RPMI7951 (cell line): Measurements from ENCODE around the gene AP2B1. TPM values are rescaled to one million over a fixed set of nuclear protein-coding genes. Genes with fewer than 3 reads are reported as not detected.
A peak's percentile ranks its signal among the peaks of the same experiment; 100 is the strongest.

Experiments used
- DNase-seq: peaks from one replicate; pipeline ENCODE4 v3.0.0-alpha.2; 2012; ENCODE audit warnings: low read depth
- total RNA-seq: library from RNA; depleted of rRNA; stranded (reverse); fragments of >200 nt; shearing (Covaris generic); gene quantifications from 2 replicates; pipeline ENCODE4 v1.2.3, GENCODE V29; 2014

AP2B1 gene
- total RNA-seq, 1 experiment from 2014 or later = 64.0 TPM

GRCh38 chr17:35627417-35627816, 40.3 kb downstream of the AP2B1 start:
- DNase-seq = no peak

GRCh38 chr17:35630530-35631148, 43.5 kb downstream of the AP2B1 start:
- DNase-seq = peak; percentile 57

- no peak for DNase-seq
Measured at GRCh38 chr17:35641032-35641431, 53.9 kb downstream of the AP2B1 start.

GRCh38 chr17:35645923-35646322, 58.8 kb downstream of the AP2B1 start:
- DNase-seq = no peak

- DNase-seq = no peak
Measured at GRCh38 chr17:35651467-35651866, 64.3 kb downstream of the AP2B1 start.

- DNase-seq = no peak
Measured at GRCh38 chr17:35653619-35654361, 66.7 kb downstream of the AP2B1 start.

- no peak for DNase-seq
Measured at GRCh38 chr17:35655303-35655702, 68.2 kb downstream of the AP2B1 start.

- no peak for DNase-seq
Measured at GRCh38 chr17:35660902-35661301, 73.8 kb downstream of the AP2B1 start.

GRCh38 chr17:35664685-35665084, 77.6 kb downstream of the AP2B1 start:
- DNase-seq = no peak

- DNase-seq = no peak
Measured at GRCh38 chr17:35665662-35666061, 78.5 kb downstream of the AP2B1 start.

GRCh38 chr17:35666070-35666469, 78.9 kb downstream of the AP2B1 start:
- no peak for DNase-seq

- no peak for DNase-seq
Measured at GRCh38 chr17:35666967-35667532, 79.9 kb downstream of the AP2B1 start.

- DNase-seq = no peak
Measured at GRCh38 chr17:35668802-35669201, 81.7 kb downstream of the AP2B1 start.

GRCh38 chr17:35674552-35674951, 87.4 kb downstream of the AP2B1 start:
- DNase-seq = no peak

GRCh38 chr17:35676441-35676840, 89.3 kb downstream of the AP2B1 start:
- DNase-seq = no peak

- DNase-seq = no peak
Measured at GRCh38 chr17:35679007-35679682, 92.0 kb downstream of the AP2B1 start.

- no peak for DNase-seq
Measured at GRCh38 chr17:35683591-35683990, 96.5 kb downstream of the AP2B1 start.

- no peak for DNase-seq
Measured at GRCh38 chr17:35684055-35684802, 97.1 kb downstream of the AP2B1 start.

GRCh38 chr17:35692512-35693210, 105.5 kb downstream of the AP2B1 start:
- DNase-seq = no peak

- DNase-seq = no peak
Measured at GRCh38 chr17:35693662-35694061, 106.5 kb downstream of the AP2B1 start.

GRCh38 chr17:35694906-35695305, 107.8 kb downstream of the AP2B1 start:
- DNase-seq = no peak
